GM23338 (cell line): ENCODE results near the gene CWC27. TPM values are rescaled to one million over a fixed set of nuclear protein-coding genes. Genes with fewer than 3 reads are reported as not detected.

Source experiments
- ATAC-seq: fragments of 200-7000 bp; cut with Tn5 transposase; 3 replicates; pipeline ENCODE4 v1.9.1; 2020
- DNase-seq: peaks from one replicate; pipeline ENCODE4 v3.0.0-alpha.2; 2015; ENCODE audit warnings: low spot score
- H2AFZ ChIP-seq: fragments of 200-600 bp; sonication (generic); 2 replicates; pipeline ENCODE4 v1.8.0; 2016; ENCODE audit warnings: antibody characterized with exemption, mild to moderate bottlenecking, moderate library complexity
- H3F3A ChIP-seq: fragments of 200-600 bp; sonication (generic); replicated peaks from 2 replicates; pipeline ENCODE4 v1.8.0; 2017; ENCODE audit warnings: antibody characterized with exemption, mixed run types, low read depth
- H3K27ac ChIP-seq: fragments of 200-600 bp; sonication (generic); 2 replicates; pipeline ENCODE4 v1.6.1; 2016; ENCODE audit warnings: low read depth
- H3K27me3 ChIP-seq: fragments of 200-600 bp; sonication (generic); 2 replicates; pipeline ENCODE4 v1.8.0; 2016; ENCODE audit warnings: mild to moderate bottlenecking, mixed run types, moderate library complexity; ENCODE audit not compliant: insufficient read depth
- H3K36me3 ChIP-seq: fragments of 200-600 bp; sonication (generic); 2 replicates; pipeline ENCODE4 v1.8.0; 2016; ENCODE audit warnings: mild to moderate bottlenecking; ENCODE audit not compliant: insufficient read depth
- H3K4me1 ChIP-seq: fragments of 200-600 bp; sonication (generic); 2 replicates; pipeline ENCODE4 v1.8.0; 2016; ENCODE audit warnings: mild to moderate bottlenecking, moderate library complexity; ENCODE audit not compliant: insufficient read depth
- H3K4me2 ChIP-seq: fragments of 200-600 bp; sonication (generic); 2 replicates; pipeline ENCODE4 v1.7.1; 2017; ENCODE audit warnings: mixed run types
- H3K4me3 ChIP-seq: fragments of 200-600 bp; sonication (generic); 2 replicates; pipeline ENCODE4 v1.6.1; 2016; ENCODE audit warnings: mixed run types
- H3K79me2 ChIP-seq: fragments of 200-600 bp; sonication (generic); replicated peaks from 2 replicates; pipeline ENCODE4 v1.8.0; 2017; ENCODE audit warnings: mild to moderate bottlenecking; ENCODE audit not compliant: insufficient read depth
- H3K9me2 ChIP-seq: fragments of 200-600 bp; sonication (generic); 2 replicates; pipeline ENCODE4 v1.8.0; 2017; ENCODE audit not compliant: insufficient read depth
- H4K20me1 ChIP-seq: fragments of 200-600 bp; sonication (generic); replicated peaks from 2 replicates; pipeline ENCODE4 v1.8.0; 2017; ENCODE audit warnings: mild to moderate bottlenecking; ENCODE audit not compliant: insufficient read depth
- H3K27ac Mint-ChIP-seq: 2 replicates; pipeline ENCODE4 v1.8.0; 2020; ENCODE audit warnings: inconsistent platforms, mild to moderate bottlenecking, moderate library complexity, mixed read lengths
- H3K27me3 Mint-ChIP-seq: 3 replicates; pipeline ENCODE4 v1.8.0; 2022; ENCODE audit warnings: low read depth, mild to moderate bottlenecking, moderate library complexity, mixed read lengths, inconsistent platforms; ENCODE audit not compliant: insufficient read depth, poor library complexity
- H3K36me3 Mint-ChIP-seq: 3 replicates; pipeline ENCODE4 v1.8.0; 2021; ENCODE audit warnings: low read depth, mild to moderate bottlenecking, inconsistent platforms, moderate library complexity, mixed read lengths
- H3K4me1 Mint-ChIP-seq: 3 replicates; pipeline ENCODE4 v1.8.0; 2020; ENCODE audit warnings: mild to moderate bottlenecking, inconsistent platforms, mixed read lengths
- H3K4me3 Mint-ChIP-seq: 3 replicates; pipeline ENCODE4 v1.8.0; 2021; ENCODE audit warnings: moderate library complexity, mild to moderate bottlenecking, inconsistent platforms, mixed read lengths
- H3K9me3 Mint-ChIP-seq: 3 replicates; pipeline ENCODE4 v1.8.0; 2020; ENCODE audit warnings: moderate library complexity, mild to moderate bottlenecking, inconsistent platforms, mixed read lengths
- CREB1 ChIP-seq: fragments of 250-450 bp; sonication (Bioruptor Pico); IDR thresholded peaks from 2 replicates; pipeline ENCODE4 v1.5.0; 2020; ENCODE audit warnings: low read depth, mild to moderate bottlenecking, moderate library complexity
- EZH2 ChIP-seq: fragments of 200-600 bp; sonication (generic); IDR thresholded peaks from one replicate; pipeline ENCODE4 v1.8.0; 2017; ENCODE audit warnings: antibody characterized with exemption, mild to moderate bottlenecking, low read depth; ENCODE audit not compliant: unreplicated experiment
- EZH2phosphoT487 ChIP-seq: fragments of 200-600 bp; sonication (generic); IDR thresholded peaks from one replicate; pipeline ENCODE4 v1.8.1; 2018; ENCODE audit warnings: antibody characterized with exemption; ENCODE audit not compliant: unreplicated experiment
- JUNB ChIP-seq: IDR thresholded peaks from one replicate; pipeline ENCODE4 v1.6.1; 2016; ENCODE audit warnings: antibody characterized with exemption; ENCODE audit not compliant: unreplicated experiment
- POLR2AphosphoS5 ChIP-seq: IDR thresholded peaks from 2 replicates; pipeline ENCODE4 v1.6.1; 2016; ENCODE audit warnings: antibody characterized with exemption, low read depth
- polyA plus RNA-seq: library from polyadenylated mRNA; unstranded; fragments of >200 nt; fragmentation: Nextera tagmentation; extraction: Ambion mirVana; gene quantifications from 2 replicates; pipeline ENCODE4 v1.2.1, GENCODE V29; 2016
- total RNA-seq: library from RNA; depleted of rRNA; stranded (reverse); fragments of >200 nt; shearing (Covaris generic); gene quantifications from 2 replicates; pipeline ENCODE4 v1.2.3, GENCODE V29; 2014
- TF ChIP-seq, protein P1 (sequence below): fragments of 250-450 bp; sonication (Bioruptor Pico); IDR thresholded peaks from 2 replicates; pipeline ENCODE4 v1.5.0; 2020; ENCODE audit warnings: mild to moderate bottlenecking, moderate library complexity
- TF ChIP-seq, protein P2 (sequence below): IDR thresholded peaks from 2 replicates; pipeline ENCODE4 v1.6.1; 2016; ENCODE audit warnings: antibody characterized with exemption

Gene CWC27
- total and polyA plus RNA-seq, 2 experiments from 2014 or later: 27.7 to 115 TPM

GRCh38 chr5:64969578-64969977, 200.8 kb downstream of the CWC27 start (continued):
- TF ChIP-seq, protein P1, sequence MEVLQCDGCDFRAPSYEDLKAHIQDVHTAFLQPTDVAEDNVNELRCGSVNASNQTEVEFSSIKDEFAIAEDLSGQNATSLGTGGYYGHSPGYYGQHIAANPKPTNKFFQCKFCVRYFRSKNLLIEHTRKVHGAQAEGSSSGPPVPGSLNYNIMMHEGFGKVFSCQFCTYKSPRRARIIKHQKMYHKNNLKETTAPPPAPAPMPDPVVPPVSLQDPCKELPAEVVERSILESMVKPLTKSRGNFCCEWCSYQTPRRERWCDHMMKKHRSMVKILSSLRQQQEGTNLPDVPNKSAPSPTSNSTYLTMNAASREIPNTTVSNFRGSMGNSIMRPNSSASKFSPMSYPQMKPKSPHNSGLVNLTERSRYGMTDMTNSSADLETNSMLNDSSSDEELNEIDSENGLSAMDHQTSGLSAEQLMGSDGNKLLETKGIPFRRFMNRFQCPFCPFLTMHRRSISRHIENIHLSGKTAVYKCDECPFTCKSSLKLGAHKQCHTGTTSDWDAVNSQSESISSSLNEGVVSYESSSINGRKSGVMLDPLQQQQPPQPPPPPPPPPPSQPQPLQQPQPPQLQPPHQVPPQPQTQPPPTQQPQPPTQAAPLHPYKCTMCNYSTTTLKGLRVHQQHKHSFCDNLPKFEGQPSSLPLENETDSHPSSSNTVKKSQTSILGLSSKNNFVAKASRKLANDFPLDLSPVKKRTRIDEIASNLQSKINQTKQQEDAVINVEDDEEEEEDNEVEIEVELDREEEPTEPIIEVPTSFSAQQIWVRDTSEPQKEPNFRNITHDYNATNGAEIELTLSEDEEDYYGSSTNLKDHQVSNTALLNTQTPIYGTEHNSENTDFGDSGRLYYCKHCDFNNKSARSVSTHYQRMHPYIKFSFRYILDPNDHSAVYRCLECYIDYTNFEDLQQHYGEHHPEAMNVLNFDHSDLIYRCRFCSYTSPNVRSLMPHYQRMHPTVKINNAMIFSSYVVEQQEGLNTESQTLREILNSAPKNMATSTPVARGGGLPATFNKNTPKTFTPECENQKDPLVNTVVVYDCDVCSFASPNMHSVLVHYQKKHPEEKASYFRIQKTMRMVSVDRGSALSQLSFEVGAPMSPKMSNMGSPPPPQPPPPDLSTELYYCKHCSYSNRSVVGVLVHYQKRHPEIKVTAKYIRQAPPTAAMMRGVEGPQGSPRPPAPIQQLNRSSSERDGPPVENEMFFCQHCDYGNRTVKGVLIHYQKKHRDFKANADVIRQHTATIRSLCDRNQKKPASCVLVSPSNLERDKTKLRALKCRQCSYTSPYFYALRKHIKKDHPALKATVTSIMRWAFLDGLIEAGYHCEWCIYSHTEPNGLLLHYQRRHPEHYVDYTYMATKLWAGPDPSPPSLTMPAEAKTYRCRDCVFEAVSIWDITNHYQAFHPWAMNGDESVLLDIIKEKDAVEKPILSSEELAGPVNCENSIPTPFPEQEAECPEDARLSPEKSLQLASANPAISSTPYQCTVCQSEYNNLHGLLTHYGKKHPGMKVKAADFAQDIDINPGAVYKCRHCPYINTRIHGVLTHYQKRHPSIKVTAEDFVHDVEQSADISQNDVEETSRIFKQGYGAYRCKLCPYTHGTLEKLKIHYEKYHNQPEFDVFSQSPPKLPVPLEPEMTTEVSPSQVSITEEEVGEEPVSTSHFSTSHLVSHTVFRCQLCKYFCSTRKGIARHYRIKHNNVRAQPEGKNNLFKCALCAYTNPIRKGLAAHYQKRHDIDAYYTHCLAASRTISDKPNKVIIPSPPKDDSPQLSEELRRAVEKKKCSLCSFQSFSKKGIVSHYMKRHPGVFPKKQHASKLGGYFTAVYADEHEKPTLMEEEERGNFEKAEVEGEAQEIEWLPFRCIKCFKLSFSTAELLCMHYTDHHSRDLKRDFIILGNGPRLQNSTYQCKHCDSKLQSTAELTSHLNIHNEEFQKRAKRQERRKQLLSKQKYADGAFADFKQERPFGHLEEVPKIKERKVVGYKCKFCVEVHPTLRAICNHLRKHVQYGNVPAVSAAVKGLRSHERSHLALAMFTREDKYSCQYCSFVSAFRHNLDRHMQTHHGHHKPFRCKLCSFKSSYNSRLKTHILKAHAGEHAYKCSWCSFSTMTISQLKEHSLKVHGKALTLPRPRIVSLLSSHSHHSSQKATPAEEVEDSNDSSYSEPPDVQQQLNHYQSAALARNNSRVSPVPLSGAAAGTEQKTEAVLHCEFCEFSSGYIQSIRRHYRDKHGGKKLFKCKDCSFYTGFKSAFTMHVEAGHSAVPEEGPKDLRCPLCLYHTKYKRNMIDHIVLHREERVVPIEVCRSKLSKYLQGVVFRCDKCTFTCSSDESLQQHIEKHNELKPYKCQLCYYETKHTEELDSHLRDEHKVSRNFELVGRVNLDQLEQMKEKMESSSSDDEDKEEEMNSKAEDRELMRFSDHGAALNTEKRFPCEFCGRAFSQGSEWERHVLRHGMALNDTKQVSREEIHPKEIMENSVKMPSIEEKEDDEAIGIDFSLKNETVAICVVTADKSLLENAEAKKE (CRISPR knock-in tag): no peak
- TF ChIP-seq CREB1 (CRISPR knock-in tag): no peak

- peaks cover 3% of the 10 kb centered on the region for H3K27me3 Mint-ChIP-seq
- no peak overlapping the region for H2AFZ ChIP-seq
- H3K4me3 Mint-ChIP-seq: no peak overlapping the region
- no peaks in the 10 kb centered on the region for H3K79me2 ChIP-seq
- ATAC-seq (no peak), DNase-seq (no peak)
- H3F3A ChIP-seq: no peaks in the 10 kb centered on the region
- peaks cover 3% of the 10 kb centered on the region; the same call in 1 of the 3 replicates for H3K4me1 Mint-ChIP-seq
- no peaks in the 10 kb centered on the region for H3K4me1 ChIP-seq
- no peaks in the 10 kb centered on the region for H3K9me3 Mint-ChIP-seq
- no peaks in the 10 kb centered on the region for H3K27me3 ChIP-seq
- H4K20me1 ChIP-seq: no peaks in the 10 kb centered on the region
- H3K9me2 ChIP-seq: no peaks in the 10 kb centered on the region
- H3K27ac ChIP-seq: no peak overlapping the region
- H3K27ac Mint-ChIP-seq: no peak overlapping the region
- H3K4me3 ChIP-seq: no peak overlapping the region
- H3K36me3 Mint-ChIP-seq: peaks cover 20% of the 10 kb centered on the region; the same call in 2 of the 3 replicates
- H3K4me2 ChIP-seq: no peak overlapping the region
- no peaks in the 10 kb centered on the region for H3K36me3 ChIP-seq
- no peak for TF ChIP-seq EZH2
- TF ChIP-seq, protein P1 (CRISPR knock-in tag): no peak
- TF ChIP-seq JUNB: no peak
- TF ChIP-seq, protein P2, sequence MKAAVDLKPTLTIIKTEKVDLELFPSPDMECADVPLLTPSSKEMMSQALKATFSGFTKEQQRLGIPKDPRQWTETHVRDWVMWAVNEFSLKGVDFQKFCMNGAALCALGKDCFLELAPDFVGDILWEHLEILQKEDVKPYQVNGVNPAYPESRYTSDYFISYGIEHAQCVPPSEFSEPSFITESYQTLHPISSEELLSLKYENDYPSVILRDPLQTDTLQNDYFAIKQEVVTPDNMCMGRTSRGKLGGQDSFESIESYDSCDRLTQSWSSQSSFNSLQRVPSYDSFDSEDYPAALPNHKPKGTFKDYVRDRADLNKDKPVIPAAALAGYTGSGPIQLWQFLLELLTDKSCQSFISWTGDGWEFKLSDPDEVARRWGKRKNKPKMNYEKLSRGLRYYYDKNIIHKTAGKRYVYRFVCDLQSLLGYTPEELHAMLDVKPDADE: no peak
- no peak for TF ChIP-seq POLR2AphosphoS5
- no peak for TF ChIP-seq EZH2phosphoT487
- no peak for TF ChIP-seq CREB1 (CRISPR knock-in tag)
Measured at GRCh38 chr5:64971513-64971912, 202.8 kb downstream of the CWC27 start.
